ENCODE results near the gene SLK. TPM values are rescaled to one million over a fixed set of nuclear protein-coding genes. Genes with fewer than 3 reads are reported as not detected.

SLK gene
- total and polyA plus RNA-seq, 2 of the 13 experiments (the other 11 are each of a cell fraction or from before 2014, with no cell fraction given): 3.4 to 22.8 TPM

DNA sequence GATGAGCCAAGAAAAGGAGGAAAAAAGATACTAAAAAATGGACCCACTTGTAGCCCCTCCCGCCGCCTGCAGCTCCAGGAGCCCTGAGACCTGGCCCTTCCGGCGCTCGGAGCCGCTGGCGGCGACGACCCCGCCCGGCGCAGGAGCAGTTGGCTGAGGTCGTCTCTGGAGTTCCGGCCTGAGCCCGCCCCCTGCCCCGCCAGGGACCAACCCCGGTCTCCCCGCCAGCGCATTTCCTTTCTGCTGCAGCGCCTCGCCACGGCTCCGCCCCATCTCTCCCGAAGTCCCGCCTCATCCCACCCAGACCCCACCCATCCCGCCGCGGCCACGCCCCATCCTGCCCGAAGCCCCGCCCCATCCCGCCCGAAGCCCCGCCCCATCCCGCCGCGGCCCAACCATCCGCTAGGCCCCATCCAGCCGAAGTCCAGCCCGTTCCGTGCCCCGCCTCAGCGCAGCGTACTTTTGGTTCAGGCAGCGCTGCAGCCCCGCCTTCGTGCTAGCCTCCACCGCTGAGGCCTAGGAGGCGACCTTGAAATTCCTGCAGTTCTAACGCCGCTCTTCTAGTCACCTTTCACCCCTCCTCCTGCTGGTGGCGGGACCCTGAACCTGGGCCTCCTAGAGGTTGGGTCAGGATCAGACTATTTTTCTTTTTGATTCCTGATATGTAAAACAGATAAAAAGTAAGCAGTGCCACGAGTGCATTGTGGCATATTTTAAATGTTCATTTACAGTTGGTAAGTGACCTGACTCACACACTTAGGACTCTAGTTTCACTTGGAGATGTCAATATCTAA, 48.7 kb upstream of the SLK start, which contains the start of gene STN1 (continued):
- TF ChIP-seq NFAT5 (CRISPR knock-in tag; IDR thresholded peaks at IDR 0.05): no peak
- TF ChIP-seq, protein P1, sequence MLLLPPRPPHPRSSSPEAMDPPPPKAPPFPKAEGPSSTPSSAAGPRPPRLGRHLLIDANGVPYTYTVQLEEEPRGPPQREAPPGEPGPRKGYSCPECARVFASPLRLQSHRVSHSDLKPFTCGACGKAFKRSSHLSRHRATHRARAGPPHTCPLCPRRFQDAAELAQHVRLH (CRISPR knock-in tag; IDR thresholded peaks at IDR 0.05; ENCODE audit: borderline replicate concordance, low read depth): peak; percentile 62; the same call in 1 of the 2 replicates
- TF ChIP-seq ZNF513 (CRISPR knock-in tag; conservative IDR thresholded peaks at IDR 0.05): no peak
- TF ChIP-seq ZNF589 (CRISPR knock-in tag; conservative IDR thresholded peaks at IDR 0.05): no peak
- TF ChIP-seq KDM5A (IDR thresholded peaks at IDR 0.05; ENCODE audit: borderline replicate concordance, low read length): peak; percentile 64
- TF ChIP-seq, protein P2, sequence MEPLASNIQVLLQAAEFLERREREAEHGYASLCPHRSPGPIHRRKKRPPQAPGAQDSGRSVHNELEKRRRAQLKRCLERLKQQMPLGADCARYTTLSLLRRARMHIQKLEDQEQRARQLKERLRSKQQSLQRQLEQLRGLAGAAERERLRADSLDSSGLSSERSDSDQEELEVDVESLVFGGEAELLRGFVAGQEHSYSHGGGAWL (CRISPR knock-in tag; IDR thresholded peaks at IDR 0.05): peak; percentile 53; the same call in 1 of the 2 replicates
- no peak for TF ChIP-seq ARHGAP35 (CRISPR knock-in tag; IDR thresholded peaks at IDR 0.05; ENCODE audit: borderline replicate concordance)
- no peak for TF ChIP-seq CEBPB (IDR thresholded peaks at IDR 0.05; ENCODE audit: borderline replicate concordance, low read depth, low read length)
- TF ChIP-seq ZNF205 (CRISPR knock-in tag; IDR thresholded peaks at IDR 0.05): no peak
- no peak for TF ChIP-seq PHB2 (IDR thresholded peaks at IDR 0.05; ENCODE audit: partially characterized antibody)
- no peak for TF ChIP-seq SMARCC2 (IDR thresholded peaks at IDR 0.05)
- no peak for TF ChIP-seq MBD4 (IDR thresholded peaks at IDR 0.05; ENCODE audit: borderline replicate concordance, low read length)
- TF ChIP-seq SRSF9 (IDR thresholded peaks at IDR 0.05; ENCODE audit: borderline replicate concordance, insufficient read depth, low read depth, low read length, poor library complexity, severe bottlenecking): no peak
- TF ChIP-seq, protein P3, sequence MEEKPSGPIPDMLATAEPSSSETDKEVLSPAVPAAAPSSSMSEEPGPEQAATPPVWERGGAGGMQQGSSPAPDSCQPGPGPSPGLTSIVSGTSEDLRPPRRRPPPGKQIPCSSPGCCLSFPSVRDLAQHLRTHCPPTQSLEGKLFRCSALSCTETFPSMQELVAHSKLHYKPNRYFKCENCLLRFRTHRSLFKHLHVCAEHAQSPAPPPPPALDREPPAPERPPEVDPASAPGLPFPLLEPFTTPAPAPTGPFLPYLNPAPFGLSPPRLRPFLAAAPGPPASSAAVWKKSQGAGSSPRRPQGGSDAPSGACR (CRISPR knock-in tag; IDR thresholded peaks at IDR 0.05): no peak
- no peak for TF ChIP-seq MZF1 (CRISPR knock-in tag; IDR thresholded peaks at IDR 0.05; ENCODE audit: borderline replicate concordance)

Measured in HepG2 (cell line).